ENCODE data around the gene RSPH1. TPM values are rescaled to one million over a fixed set of nuclear protein-coding genes. Genes with fewer than 3 reads are reported as not detected.

Gene RSPH1
- total RNA-seq: 1 to 10 TPM in 3 of 4 donors, under 1 TPM in 1; 0.80 to 10.0 (median 8.0) TPM

GRCh38 chr21:42496120-42496838, at the start of gene RSPH1:
RSPH1 (minus strand) TSS chr21:42496224; CDS start chr21:42496186, 38 bp downstream.
- H3K36me3 ChIP-seq: no peaks in the 10 kb centered on the region
- WGBS, 2 donors (ENCODE audit: low coverage in 1 of 2): 1% methylated on average over 53 of the region's 58 CpGs; no CpG with 5 or more reads in 1 of the 2 donors
- no peaks in the 10 kb centered on the region for H3K27me3 ChIP-seq
- no peaks in the 10 kb centered on the region for H3K9me3 ChIP-seq
- TF ChIP-seq CTCF (IDR thresholded peaks at IDR 0.05) (no peak), POLR2A (IDR thresholded peaks at IDR 0.05) (peak; percentile 76), POLR2AphosphoS5 (IDR thresholded peaks at IDR 0.05) (peak; percentile 26 to 82 (median 68))
- in situ Hi-C loops (cut with MboI; ENCODE audit: low pct_ligation_motif_present in 1 of 4, low pct_unique_long_range_greater_than_20kb in 1 of 4, low sequenced_read_pairs in 3 of 4): no loop called here
- peak within 1 kb of the TSS; percentile 83 to 92 (median 88) for H3K27ac ChIP-seq
- peak; percentile 100 for DNase-seq
- intact Hi-C loops (cut with DNase I; ENCODE audit: low total_unique reads): no loop called here
- H3K4me3 ChIP-seq: peak within 1 kb of the TSS; percentile 43 to 80 (median 50)
- peaks cover 7 to 39% (median 18%) of the 10 kb centered on the region in 4 donors for H3K4me1 ChIP-seq

- no peak for DNase-seq
- WGBS, 2 donors (ENCODE audit: low coverage in 1 of 2): 93% methylated on average over 8 of the region's 8 CpGs; no CpG with 5 or more reads in 1 of the 2 donors
- in situ Hi-C loops (cut with MboI; ENCODE audit: low pct_ligation_motif_present in 1 of 4, low pct_unique_long_range_greater_than_20kb in 1 of 4, low sequenced_read_pairs in 3 of 4) (no loop called here), intact Hi-C loops (cut with DNase I; ENCODE audit: low total_unique reads) (no loop called here)
- peaks cover 0 to 4% (median 0%) of the 10 kb centered on the region in 4 donors for H3K4me1 ChIP-seq
- TF ChIP-seq CTCF (IDR thresholded peaks at IDR 0.05) (no peak), POLR2AphosphoS5 (IDR thresholded peaks at IDR 0.05) (no peak), EP300 (IDR thresholded peaks at IDR 0.05; ENCODE audit: low read depth) (no peak), POLR2A (IDR thresholded peaks at IDR 0.05) (no peak)
- peaks cover 0 to 60% (median 15%) of the 10 kb centered on the region in 4 donors for H3K36me3 ChIP-seq
- no peaks in the 10 kb centered on the region for H3K9me3 ChIP-seq
- no peak overlapping the region for H3K27ac ChIP-seq
- H3K27me3 ChIP-seq: no peaks in the 10 kb centered on the region
- no peak overlapping the region for H3K4me3 ChIP-seq
Observed at GRCh38 chr21:42545745-42546144, 49.7 kb upstream of the RSPH1 start.

GRCh38 chr21:42545317-42545716, 49.3 kb upstream of the RSPH1 start:
- no peak overlapping the region for H3K27ac ChIP-seq
- no peaks in the 10 kb centered on the region for H3K27me3 ChIP-seq
- 95% methylated on average over 4 of the region's 4 CpGs; no CpG with 5 or more reads in 1 of the 2 donors for WGBS, 2 donors (ENCODE audit: low coverage in 1 of 2)
- H3K36me3 ChIP-seq: peaks cover 0 to 65% (median 15%) of the 10 kb centered on the region in 4 donors
- H3K4me3 ChIP-seq: no peak overlapping the region
- peaks cover 0 to under 1% (median 0%) of the 10 kb centered on the region in 4 donors for H3K4me1 ChIP-seq
- H3K9me3 ChIP-seq: no peaks in the 10 kb centered on the region
- in situ Hi-C loops (cut with MboI; ENCODE audit: low pct_ligation_motif_present in 1 of 4, low pct_unique_long_range_greater_than_20kb in 1 of 4, low sequenced_read_pairs in 3 of 4): no loop called here
- TF ChIP-seq EP300 (IDR thresholded peaks at IDR 0.05; ENCODE audit: low read depth) (no peak), POLR2A (IDR thresholded peaks at IDR 0.05) (no peak), POLR2AphosphoS5 (IDR thresholded peaks at IDR 0.05) (no peak)
- intact Hi-C loops (cut with DNase I; ENCODE audit: low total_unique reads): no loop called here
- DNase-seq: no peak

GRCh38 chr21:42544544-42544943, 48.5 kb upstream of the RSPH1 start:
- intact Hi-C loops (cut with DNase I; ENCODE audit: low total_unique reads) (no loop called here), in situ Hi-C loops (cut with MboI; ENCODE audit: low pct_ligation_motif_present in 1 of 4, low pct_unique_long_range_greater_than_20kb in 1 of 4, low sequenced_read_pairs in 3 of 4) (no loop called here)
- Histone ChIP-seq H3K4me3 (no peak overlapping the region), H3K27me3 (no peaks in the 10 kb centered on the region), H3K9me3 (no peaks in the 10 kb centered on the region), H3K27ac (no peak overlapping the region), H3K4me1 (no peaks in the 10 kb centered on the region), H3K36me3 (peaks cover 0 to 65% (median 18%) of the 10 kb centered on the region in 4 donors)
- WGBS, 2 donors (ENCODE audit: low coverage in 1 of 2): 78 to 93% methylated on average over 4 to 8 of the region's 8 CpGs
- TF ChIP-seq POLR2AphosphoS5 (IDR thresholded peaks at IDR 0.05): no peak
- TF ChIP-seq CTCF (IDR thresholded peaks at IDR 0.05): no peak
- DNase-seq: no peak

All from transverse colon (tissue), 4 donors.